DMS79 (cell line): Measurements from ENCODE around the gene SORT1.
"Not testable (repeated sequence)": the region's sequence is repeated elsewhere in the genome, so short reads cannot be mapped to it uniquely, and the experiment has no call there.

Source experiments
- DNase-seq: peaks from one replicate; lab custom pipeline; 2025; lab: John Stamatoyannopoulos, UW

Gene SORT1

GRCh38 chr1:109296782-109297181, 100.9 kb downstream of the SORT1 start:
- DNase-seq, result no peak

GRCh38 chr1:109295712-109296415, 101.9 kb downstream of the SORT1 start:
- no peak for DNase-seq

- DNase-seq, result no peak
Measured at GRCh38 chr1:109294481-109294880, 103.2 kb downstream of the SORT1 start.

GRCh38 chr1:109293026-109293425, 104.7 kb downstream of the SORT1 start:
- no peak for DNase-seq

- DNase-seq, result no peak
Measured at GRCh38 chr1:109292364-109292763, 105.4 kb downstream of the SORT1 start.

GRCh38 chr1:109290998-109291397, 106.7 kb downstream of the SORT1 start:
- peak; percentile 22 for DNase-seq

GRCh38 chr1:109290137-109290536, 107.6 kb downstream of the SORT1 start:
- no peak for DNase-seq

GRCh38 chr1:109286762-109287161, 111.0 kb downstream of the SORT1 start:
- not testable (repeated sequence) for DNase-seq

GRCh38 chr1:109283748-109284600, 113.7 kb downstream of the SORT1 start:
- no peak for DNase-seq

- peak; percentile 89 for DNase-seq
Measured at GRCh38 chr1:109282952-109283747, 114.6 kb downstream of the SORT1 start, which contains the start of gene PSRC1. Gene PSRC1, minus strand, starts transcription at chr1:109283145.

- no peak for DNase-seq
Measured at GRCh38 chr1:109282497-109282951, 115.2 kb downstream of the SORT1 start.

GRCh38 chr1:109281680-109282496, 115.8 kb downstream of the SORT1 start:
- DNase-seq, result no peak

GRCh38 chr1:109280862-109281261, 116.9 kb downstream of the SORT1 start:
- no peak for DNase-seq

GRCh38 chr1:109279615-109280278, 118.0 kb downstream of the SORT1 start:
- no peak for DNase-seq

GRCh38 chr1:109277434-109278204, 120.1 kb downstream of the SORT1 start:
- DNase-seq, result no peak

GRCh38 chr1:109275706-109276345, 121.9 kb downstream of the SORT1 start:
- no peak for DNase-seq

GRCh38 chr1:109274533-109275476, 122.9 kb downstream of the SORT1 start:
- DNase-seq, result peak; percentile 38

GRCh38 chr1:109273570-109274288, 124.0 kb downstream of the SORT1 start:
- no peak for DNase-seq
